ENCODE results near the gene RACK1.

Gene RACK1

DNA sequence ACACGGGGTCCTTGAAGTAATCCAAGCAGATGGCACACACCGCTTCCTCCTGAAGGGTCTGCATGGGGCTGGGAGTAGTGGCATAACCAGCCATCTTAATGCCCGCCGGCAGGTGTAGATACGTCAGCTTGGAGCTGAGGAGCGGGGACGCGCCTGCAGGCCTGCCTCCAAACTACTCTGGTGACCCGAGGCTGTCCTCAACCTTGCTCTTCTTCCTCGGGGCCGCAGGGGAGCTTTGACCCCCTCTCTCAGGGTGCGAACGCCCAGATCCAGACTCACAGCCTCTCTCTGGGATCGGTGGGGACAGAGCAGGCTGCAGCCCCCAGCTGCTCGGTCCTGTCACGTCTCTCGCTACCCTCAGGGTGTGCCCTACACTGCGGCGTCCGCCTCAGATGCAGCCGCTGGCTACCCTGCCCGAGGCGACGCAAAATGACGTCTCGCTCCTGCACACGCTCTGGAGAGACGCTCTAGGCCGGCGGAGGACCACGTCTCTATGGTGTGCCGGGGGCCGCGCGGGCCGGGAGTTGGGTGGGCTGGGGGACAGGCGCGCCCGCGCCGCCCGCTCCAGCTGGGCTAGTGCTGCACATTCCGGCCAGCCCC is 17.1 kb upstream of the RACK1 start, which contains the start of gene TRIM52:
Gene TRIM52, minus strand, starts transcription at position 424 of the 600 bp plus-strand sequence. Its CDS starts 330 bp downstream, at position 94.
- Histone ChIP-seq H3K4me1 (ENCODE audit: control insufficient read depth, low read length) (peaks cover 34% of the 10 kb centered on the region), H3K9me3 (ENCODE audit: control insufficient read depth, insufficient read depth, low read length) (no peaks in the 10 kb centered on the region), H3F3A (ENCODE audit: control insufficient read depth, insufficient read depth) (0 out of 2 replicates have a peak, but pooled peaks cover 6% of the 10 kb centered on the region), H3K9me2 (replicated peaks; ENCODE audit: control insufficient read depth, low read length) (no peaks in the 10 kb centered on the region), H4K20me1 (ENCODE audit: control insufficient read depth, insufficient read depth, low read depth, low read length) (peaks cover 16% of the 10 kb centered on the region), H3K27ac (ENCODE audit: low read depth, low read length) (peak within 1 kb of the TSS; percentile 86), H3K27me3 (ENCODE audit: control insufficient read depth, low read length) (no peaks in the 10 kb centered on the region), H3K4me2 (ENCODE audit: low read length) (peak within 1 kb of the TSS; percentile 84), H3K4me3 (ENCODE audit: low read length) (peak within 1 kb of the TSS; percentile 94), H3K79me2 (ENCODE audit: control insufficient read depth, low read length) (peaks cover 70% of the 10 kb centered on the region), H3K36me3 (ENCODE audit: control insufficient read depth, low read length) (peaks cover 51% of the 10 kb centered on the region)
- TF ChIP-seq CTCF (IDR thresholded peaks at IDR 0.05; ENCODE audit: low read depth, low read length, poor library complexity, severe bottlenecking), result no peak
- TF ChIP-seq EZH2phosphoT487 (IDR thresholded peaks at IDR 0.05; ENCODE audit: borderline replicate concordance, low read length), result no peak

DNA sequence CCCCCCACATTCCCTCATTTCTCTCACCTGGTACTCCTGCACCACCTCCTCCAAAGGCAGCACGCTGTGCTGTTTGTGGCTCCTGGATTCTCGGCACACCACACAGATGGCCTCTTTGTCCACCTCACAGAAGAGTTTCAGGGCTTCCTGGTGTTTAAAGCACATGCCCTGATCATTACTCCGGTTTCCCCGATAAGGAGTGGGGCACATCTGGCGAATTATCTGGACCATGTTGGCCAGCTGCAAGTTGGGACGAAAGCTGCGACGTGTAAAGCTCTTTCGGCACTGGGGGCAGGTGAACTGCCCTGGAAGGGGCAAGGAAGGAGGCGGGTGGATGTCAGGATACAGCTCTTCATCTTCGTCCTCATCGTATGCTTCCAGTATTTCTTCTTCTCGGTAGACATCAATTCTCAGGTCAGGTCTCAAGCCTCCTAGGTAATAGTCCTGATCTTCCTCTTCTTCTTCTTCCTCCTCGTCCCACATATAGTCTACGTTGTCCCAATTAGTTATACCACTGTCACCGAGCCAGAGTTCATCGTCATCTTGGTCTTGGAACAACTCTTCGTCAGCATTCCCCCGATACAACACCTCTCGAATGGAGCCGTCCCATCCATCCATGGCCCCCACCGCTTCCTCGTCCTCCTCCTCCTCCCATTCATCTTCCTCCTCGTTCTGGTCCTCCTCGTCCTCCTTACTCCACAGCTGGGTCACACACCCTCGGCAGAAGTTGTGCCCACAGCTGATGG is 16.4 kb upstream of the RACK1 start:
- no peaks in the 10 kb centered on the region for H3K9me3 ChIP-seq (ENCODE audit: control insufficient read depth, insufficient read depth, low read length)
- H4K20me1 ChIP-seq (ENCODE audit: control insufficient read depth, insufficient read depth, low read depth, low read length), result peaks cover 16% of the 10 kb centered on the region
- H3K4me3 ChIP-seq (ENCODE audit: low read length), result peak overlapping the region; percentile 94
- no peaks in the 10 kb centered on the region for H3K9me2 ChIP-seq (replicated peaks; ENCODE audit: control insufficient read depth, low read length)
- H3K36me3 ChIP-seq (ENCODE audit: control insufficient read depth, low read length), result peaks cover 57% of the 10 kb centered on the region
- TF ChIP-seq EZH2phosphoT487 (IDR thresholded peaks at IDR 0.05; ENCODE audit: borderline replicate concordance, low read length), result no peak
- no peak for TF ChIP-seq CTCF (IDR thresholded peaks at IDR 0.05; ENCODE audit: low read depth, low read length, poor library complexity, severe bottlenecking)
- peaks cover 35% of the 10 kb centered on the region for H3K4me1 ChIP-seq (ENCODE audit: control insufficient read depth, low read length)
- peaks cover 77% of the 10 kb centered on the region for H3K79me2 ChIP-seq (ENCODE audit: control insufficient read depth, low read length)
- H3K27ac ChIP-seq (ENCODE audit: low read depth, low read length), result peak overlapping the region; percentile 86
- H3F3A ChIP-seq (ENCODE audit: control insufficient read depth, insufficient read depth), result 0 out of 2 replicates have a peak, but pooled peaks cover 8% of the 10 kb centered on the region
- no peaks in the 10 kb centered on the region for H3K27me3 ChIP-seq (ENCODE audit: control insufficient read depth, low read length)
- peak overlapping the region; percentile 84 for H3K4me2 ChIP-seq (ENCODE audit: low read length)

DNA sequence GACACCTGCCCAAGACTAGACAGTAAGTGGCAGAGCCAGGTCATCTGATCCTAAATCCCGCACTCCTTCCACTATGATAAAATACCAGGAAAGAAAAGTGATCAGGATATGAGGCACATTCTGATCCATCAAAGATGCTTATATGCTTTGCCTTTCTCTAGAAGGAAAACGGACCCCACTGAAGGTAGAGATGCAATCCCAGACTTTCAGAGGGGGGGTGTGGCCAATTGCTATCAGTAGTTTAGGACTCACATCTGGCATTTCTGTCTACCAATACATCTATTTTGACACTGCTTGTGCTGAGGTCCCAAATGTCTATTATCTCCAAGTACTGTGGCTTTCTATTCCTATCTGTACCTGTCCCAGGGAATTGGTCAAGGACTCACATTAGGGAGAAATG is 15.6 kb upstream of the RACK1 start:
- Histone ChIP-seq H3K27me3 (ENCODE audit: control insufficient read depth, low read length) (no peaks in the 10 kb centered on the region), H3K27ac (ENCODE audit: low read depth, low read length) (no peak overlapping the region), H3K4me1 (ENCODE audit: control insufficient read depth, low read length) (peaks cover 35% of the 10 kb centered on the region), H3K36me3 (ENCODE audit: control insufficient read depth, low read length) (peaks cover 64% of the 10 kb centered on the region), H3K4me2 (ENCODE audit: low read length) (peak overlapping the region; percentile 84), H3K9me3 (ENCODE audit: control insufficient read depth, insufficient read depth, low read length) (no peaks in the 10 kb centered on the region), H3K79me2 (ENCODE audit: control insufficient read depth, low read length) (peaks cover 85% of the 10 kb centered on the region), H3K9me2 (replicated peaks; ENCODE audit: control insufficient read depth, low read length) (no peaks in the 10 kb centered on the region), H3F3A (ENCODE audit: control insufficient read depth, insufficient read depth) (0 out of 2 replicates have a peak, but pooled peaks cover 8% of the 10 kb centered on the region), H4K20me1 (ENCODE audit: control insufficient read depth, insufficient read depth, low read depth, low read length) (peaks cover 16% of the 10 kb centered on the region), H3K4me3 (ENCODE audit: low read length) (peak overlapping the region; percentile 94)
- TF ChIP-seq EZH2phosphoT487 (IDR thresholded peaks at IDR 0.05; ENCODE audit: borderline replicate concordance, low read length), result no peak
- no peak for TF ChIP-seq CTCF (IDR thresholded peaks at IDR 0.05; ENCODE audit: low read depth, low read length, poor library complexity, severe bottlenecking)

Data from DOHH2 (cell line).